HG03442 (cell line): ENCODE results near the gene ZFYVE27.
"Not testable (repeated sequence)": the region's sequence is repeated elsewhere in the genome, so short reads cannot be mapped to it uniquely, and the experiment has no call there.

ENCODE experiments used
- ATAC-seq: cut with Tn5 transposase; IDR thresholded peaks from one replicate; pipeline ENCODE4 v1.9.1; 2021; ENCODE audit warnings: mild to moderate bottlenecking, moderate library complexity; ENCODE audit not compliant: unreplicated experiment

Gene ZFYVE27, protein sequence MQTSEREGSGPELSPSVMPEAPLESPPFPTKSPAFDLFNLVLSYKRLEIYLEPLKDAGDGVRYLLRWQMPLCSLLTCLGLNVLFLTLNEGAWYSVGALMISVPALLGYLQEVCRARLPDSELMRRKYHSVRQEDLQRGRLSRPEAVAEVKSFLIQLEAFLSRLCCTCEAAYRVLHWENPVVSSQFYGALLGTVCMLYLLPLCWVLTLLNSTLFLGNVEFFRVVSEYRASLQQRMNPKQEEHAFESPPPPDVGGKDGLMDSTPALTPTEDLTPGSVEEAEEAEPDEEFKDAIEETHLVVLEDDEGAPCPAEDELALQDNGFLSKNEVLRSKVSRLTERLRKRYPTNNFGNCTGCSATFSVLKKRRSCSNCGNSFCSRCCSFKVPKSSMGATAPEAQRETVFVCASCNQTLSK

DNA sequence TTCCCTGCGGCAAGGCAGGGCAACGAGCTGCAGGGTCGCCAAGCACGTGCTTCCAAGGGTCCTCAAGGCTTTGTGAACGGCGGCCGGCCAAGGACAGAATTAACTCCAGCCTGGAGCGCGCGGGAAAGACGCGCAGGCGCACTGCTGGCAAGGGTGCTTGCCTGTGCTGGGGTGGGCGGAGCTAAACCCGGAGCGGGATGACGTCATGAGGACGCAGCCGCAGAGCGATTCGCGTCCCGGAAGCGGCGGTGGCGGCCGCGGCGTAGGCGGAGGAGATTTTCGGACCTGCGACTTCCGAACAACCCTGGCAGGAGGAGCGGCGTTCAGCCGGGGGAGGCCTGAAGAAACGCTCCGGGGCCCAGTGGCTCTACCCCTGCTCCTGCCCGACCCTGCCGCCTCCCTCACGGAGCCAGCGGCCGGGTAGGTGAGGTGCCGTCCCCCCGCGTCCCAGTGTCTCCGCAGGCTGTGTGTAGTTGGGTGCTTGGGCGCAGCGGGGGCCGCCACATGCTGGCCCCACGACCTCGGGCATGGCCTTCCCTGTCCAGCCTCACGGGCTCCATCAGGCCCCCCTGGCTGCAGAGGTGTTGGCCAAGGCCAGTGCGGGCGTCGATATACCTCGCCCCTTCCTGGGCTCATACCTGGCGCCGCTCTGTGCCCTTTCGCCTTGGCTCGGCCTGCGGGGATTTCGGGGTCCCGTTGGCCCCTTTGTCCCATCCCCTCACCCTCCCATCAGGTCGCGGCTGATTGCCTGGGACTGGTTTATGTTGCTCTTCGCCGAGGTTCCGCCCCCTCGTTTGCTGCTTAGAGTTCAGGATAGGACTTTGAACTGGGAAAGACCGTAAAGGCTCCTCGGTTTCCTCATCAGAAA, at the start of gene ZFYVE27:
ZFYVE27 (plus strand) TSS at position 227 of the 868 bp plus-strand sequence. CDS start 1,350 bp downstream, outside the sequence.
- ATAC-seq: peak; percentile 81

DNA sequence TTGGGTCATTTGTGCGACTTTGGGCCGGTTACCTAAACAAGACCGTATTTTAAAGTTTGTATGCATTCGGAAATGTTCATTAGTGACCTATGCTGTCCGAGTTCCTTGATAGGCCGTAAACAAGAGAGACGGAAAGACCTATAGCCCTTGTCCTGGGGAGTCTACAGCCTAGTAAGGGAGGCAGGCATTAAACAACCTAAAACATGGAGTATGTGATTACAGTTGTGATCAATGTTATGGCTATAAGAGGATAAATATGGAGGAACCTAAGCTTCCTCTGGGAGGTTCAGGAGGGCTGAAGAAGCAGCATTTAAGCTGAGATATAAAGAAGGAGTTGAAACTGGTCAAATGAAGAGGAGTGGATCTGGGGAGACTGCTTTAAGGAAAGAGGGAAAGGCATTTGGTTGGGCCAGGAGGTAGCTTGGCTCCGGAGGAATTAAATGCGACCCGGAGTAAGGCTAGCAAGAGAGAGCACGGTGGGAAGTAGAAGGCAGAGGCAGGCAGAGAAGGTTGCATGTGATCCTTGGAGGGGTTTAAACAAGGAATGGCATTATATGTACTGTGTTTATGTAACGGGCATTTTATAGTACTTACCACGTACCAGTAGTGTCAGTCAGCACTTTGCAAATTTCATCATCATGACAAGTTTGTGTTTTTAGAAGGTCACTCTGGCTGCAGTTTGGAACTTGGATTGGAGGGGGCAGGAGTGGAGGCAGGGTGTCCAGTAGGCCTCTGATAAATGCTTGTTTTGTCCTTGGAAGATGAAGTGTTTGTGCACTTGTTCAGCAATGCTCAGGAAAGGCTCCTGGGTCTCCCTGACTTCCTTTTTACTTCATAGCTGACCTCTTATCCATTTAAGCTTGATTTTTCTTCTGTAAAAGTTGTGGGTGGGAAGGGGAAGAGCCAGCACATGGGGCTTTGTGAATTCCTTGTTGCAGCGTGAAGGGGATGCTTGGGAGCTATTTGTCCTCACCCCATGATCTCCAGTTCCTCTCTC, 48.8 kb upstream of the ZFYVE27 start:
- no peak for ATAC-seq

DNA sequence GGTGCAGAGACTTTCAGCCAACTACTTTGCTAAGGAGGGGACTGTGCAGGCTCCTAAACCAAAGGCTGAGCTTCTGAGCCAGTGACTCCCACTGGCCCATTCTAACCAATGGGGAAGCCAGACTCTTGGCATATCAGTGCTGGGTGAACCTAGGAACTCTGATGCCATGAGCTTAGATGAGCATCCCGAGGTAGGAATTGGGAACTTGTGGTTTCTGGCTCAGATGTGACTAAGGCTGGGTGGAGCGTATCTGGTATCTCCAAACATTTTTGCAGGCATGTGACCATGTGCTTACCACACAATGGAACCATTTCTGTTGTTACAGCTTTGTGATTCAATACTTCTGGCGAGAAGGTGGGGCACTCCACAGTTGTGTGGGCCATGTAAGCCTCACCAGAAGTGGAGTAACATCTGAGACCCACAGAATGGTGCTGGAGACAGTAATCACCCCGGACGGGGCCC, 47.3 kb upstream of the ZFYVE27 start:
- no peak for ATAC-seq

- no peak for ATAC-seq
Measured at GRCh38 chr10:97690133-97690532, 46.8 kb upstream of the ZFYVE27 start.

DNA sequence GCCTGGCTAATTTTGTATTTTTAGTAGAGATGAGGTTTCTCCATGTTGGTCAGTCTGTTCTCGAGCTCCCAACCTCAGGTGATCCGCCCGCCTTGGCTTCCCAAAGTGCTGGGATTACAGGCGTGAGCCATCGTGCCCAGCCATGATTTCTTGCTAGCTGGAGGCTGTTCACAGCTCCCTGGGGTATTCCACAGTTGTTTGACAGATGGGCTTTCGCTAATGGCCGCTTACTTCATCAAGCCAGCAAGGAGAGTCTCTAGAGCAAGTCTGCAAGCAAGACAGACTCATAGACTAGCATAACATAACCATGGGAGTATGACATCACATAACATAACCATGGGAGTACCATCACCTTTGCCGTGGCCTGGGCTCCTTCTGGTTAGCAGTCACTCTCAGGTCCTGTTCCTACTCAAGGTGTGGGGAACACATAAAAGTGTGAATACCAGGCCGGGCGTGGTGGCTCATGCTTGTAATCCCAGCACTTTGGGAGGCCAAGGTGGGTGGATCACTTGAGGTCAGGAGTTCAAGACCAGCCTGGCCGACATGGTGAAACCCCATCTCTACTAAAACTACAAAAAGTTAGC, 38.8 kb upstream of the ZFYVE27 start:
- not testable (repeated sequence) for ATAC-seq

- ATAC-seq: peak; percentile 79
Measured at GRCh38 chr10:97701438-97702069, 35.4 kb upstream of the ZFYVE27 start.

DNA sequence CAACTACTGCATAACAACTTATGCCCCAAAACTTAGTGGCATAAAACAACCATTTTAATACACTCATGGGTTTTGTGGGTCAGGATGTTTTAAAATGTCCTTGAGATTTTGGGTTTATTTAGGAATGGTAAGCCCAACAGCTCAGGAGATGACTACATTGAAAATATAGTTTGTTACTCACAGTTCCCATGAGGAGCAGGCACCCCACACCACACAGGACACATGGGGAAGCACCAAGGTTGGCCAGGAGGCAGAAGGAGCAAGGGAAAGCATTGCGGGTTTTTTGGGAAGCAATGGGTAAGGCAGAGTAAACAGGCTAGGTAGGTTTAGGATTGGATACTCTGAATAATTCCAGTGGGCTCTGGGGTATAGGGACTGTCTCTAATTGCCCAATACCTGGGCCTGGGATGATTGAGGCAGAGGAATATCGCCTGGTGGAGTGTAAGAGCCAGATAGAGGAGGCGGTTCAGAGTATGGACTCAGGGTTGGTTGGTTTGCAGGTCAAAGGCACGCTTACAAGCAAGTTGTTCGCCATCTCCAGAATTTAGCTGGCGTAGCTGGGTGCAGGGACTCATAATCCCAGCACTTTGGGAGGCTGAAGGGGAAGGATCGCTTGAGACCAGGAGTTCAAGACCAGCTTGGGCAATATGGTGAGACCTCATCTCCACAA, 33.4 kb upstream of the ZFYVE27 start:
- ATAC-seq: no peak

GRCh38 chr10:97704341-97704740, 32.6 kb upstream of the ZFYVE27 start:
- no peak for ATAC-seq

DNA sequence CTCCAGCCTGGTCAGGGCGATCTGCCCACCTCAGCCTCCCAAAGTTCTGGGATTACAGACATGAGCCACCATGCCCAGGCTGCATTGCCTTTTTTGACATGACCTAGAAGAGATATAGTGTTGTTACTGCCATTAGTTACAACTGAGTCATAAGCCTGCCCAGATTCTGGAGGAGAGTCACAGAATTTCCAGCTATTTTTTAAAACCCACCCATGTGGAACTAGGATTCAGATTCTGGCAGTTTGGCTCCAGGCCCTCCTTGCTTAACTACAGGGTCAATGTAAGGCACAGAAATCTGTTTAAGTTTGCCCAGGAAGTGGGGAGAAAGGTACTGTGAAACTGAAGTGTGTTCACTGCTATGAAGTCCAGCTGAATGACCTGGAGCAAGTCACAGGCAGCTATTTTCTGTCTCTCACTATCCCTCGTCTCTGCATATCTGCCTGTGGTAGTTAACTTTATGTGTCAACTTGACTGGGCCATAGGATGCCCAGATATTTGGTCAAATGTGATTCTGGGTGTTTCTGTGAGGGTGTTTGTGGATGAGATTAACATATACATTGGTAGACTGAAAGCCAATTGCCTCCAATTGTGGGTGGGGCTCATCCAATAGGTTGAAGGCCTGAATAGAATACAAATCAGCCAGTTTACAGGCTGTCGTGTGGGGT, 31.8 kb upstream of the ZFYVE27 start:
- ATAC-seq: no peak

GRCh38 chr10:97707134-97707861, 29.6 kb upstream of the ZFYVE27 start:
- no peak for ATAC-seq

- no peak for ATAC-seq
Measured at GRCh38 chr10:97708167-97708566, 28.8 kb upstream of the ZFYVE27 start.

- no peak for ATAC-seq
Measured at GRCh38 chr10:97708976-97709946, 27.7 kb upstream of the ZFYVE27 start.

GRCh38 chr10:97711640-97712572, 25.0 kb upstream of the ZFYVE27 start:
- ATAC-seq: no peak

- ATAC-seq: no peak
Measured at GRCh38 chr10:97713339-97713825, 23.5 kb upstream of the ZFYVE27 start, which contains the start of gene MARVELD1. Gene MARVELD1, plus strand, starts transcription at chr10:97713730. Its CDS starts 147 bp downstream, at chr10:97713877.

DNA sequence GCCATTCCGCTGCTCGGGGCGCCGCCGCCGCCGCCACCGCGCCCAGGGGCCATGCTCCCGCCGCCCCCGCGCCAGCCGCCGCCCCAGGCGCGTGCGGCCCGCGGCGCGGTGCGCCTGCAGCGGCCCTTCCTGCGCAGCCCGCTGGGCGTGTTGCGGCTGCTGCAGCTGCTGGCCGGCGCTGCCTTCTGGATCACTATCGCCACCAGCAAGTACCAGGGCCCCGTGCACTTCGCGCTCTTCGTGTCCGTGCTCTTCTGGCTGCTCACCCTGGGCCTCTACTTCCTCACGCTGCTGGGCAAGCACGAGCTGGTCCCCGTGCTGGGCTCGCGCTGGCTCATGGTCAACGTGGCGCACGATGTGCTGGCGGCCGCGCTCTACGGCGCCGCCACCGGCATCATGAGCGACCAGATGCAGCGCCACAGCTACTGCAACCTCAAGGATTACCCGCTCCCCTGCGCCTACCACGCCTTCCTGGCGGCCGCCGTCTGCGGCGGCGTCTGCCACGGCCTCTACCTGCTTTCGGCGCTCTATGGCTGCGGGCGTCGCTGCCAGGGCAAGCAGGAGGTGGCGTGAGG, 23.0 kb upstream of the ZFYVE27 start:
- peak; percentile 69 for ATAC-seq
